Measurements from ENCODE around the gene LPIN1.

The LPIN1 gene, protein sequence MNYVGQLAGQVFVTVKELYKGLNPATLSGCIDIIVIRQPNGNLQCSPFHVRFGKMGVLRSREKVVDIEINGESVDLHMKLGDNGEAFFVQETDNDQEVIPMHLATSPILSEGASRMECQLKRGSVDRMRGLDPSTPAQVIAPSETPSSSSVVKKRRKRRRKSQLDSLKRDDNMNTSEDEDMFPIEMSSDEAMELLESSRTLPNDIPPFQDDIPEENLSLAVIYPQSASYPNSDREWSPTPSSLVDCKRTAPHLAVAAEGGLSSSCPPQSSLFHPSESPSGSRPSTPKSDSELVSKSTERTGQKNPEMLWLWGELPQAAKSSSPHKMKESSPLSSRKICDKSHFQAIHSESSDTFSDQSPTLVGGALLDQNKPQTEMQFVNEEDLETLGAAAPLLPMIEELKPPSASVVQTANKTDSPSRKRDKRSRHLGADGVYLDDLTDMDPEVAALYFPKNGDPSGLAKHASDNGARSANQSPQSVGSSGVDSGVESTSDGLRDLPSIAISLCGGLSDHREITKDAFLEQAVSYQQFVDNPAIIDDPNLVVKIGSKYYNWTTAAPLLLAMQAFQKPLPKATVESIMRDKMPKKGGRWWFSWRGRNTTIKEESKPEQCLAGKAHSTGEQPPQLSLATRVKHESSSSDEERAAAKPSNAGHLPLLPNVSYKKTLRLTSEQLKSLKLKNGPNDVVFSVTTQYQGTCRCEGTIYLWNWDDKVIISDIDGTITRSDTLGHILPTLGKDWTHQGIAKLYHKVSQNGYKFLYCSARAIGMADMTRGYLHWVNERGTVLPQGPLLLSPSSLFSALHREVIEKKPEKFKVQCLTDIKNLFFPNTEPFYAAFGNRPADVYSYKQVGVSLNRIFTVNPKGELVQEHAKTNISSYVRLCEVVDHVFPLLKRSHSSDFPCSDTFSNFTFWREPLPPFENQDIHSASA

GRCh38 chr2:11746376-11746806, at the start of gene LPIN1:
LPIN1 (plus strand) TSS chr2:11746632; CDS start chr2:11765542, 18,910 bp downstream.
- peak; percentile 59 for DNase-seq

DNA sequence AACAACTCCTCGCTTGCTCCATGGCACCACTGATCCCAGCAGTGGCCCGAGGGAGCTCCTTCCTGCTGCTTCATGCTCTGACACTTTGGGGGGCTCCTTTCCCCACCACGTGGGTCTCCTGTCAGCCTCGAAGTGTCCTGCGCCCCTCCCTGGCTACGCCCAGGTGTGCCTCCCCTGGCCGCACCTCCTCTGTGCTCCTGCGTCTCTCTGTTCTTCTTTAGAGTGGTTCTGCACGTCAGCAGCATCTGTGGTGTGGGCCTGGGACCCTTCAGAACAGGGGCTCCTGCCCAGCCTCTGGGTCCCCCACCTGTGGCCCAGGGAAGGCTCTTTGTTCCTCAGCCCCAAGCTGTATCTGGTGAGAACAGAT, 49.7 kb upstream of the LPIN1 start:
- DNase-seq = no peak

DNA sequence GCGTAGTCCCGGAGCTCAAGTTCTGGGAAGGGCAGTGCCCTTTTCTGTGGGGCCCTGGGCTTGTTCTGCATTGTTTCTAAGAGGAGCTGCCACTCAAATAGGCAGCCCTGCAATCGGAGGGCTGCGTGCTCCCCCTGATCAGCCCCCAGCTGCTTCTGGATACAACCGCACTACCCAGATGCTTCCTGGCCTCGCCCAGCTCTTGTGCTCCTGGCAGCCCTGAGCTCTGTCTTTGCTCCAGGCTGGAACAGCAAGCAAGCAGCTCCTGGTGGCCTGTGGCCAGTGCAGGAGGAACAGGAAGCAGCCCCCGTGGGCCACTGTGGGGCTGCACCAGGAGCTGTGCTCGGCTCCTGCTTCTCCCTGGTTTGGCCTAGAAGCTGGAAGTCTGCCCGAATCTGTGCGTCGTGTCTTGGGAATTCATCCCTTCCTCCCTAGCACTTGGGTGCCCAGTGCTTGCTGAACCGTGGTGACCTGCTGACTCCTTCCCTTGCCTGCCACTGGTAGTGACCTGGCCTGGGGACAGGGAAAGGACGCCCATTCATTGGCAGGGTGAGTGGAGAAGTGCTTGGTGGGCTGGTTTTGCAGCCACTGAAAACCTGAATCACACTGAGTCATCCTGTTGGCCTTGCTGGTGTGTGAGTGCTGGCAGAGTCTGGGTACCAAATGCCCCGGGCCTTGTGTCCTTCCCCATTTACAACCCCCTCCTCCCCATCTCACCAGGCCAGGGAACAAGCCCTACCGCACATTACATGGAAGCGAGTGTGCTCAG, 49.1 kb upstream of the LPIN1 start:
- no peak for DNase-seq

GRCh38 chr2:11698009-11698922, 48.2 kb upstream of the LPIN1 start:
- DNase-seq = peak; percentile 34

DNA sequence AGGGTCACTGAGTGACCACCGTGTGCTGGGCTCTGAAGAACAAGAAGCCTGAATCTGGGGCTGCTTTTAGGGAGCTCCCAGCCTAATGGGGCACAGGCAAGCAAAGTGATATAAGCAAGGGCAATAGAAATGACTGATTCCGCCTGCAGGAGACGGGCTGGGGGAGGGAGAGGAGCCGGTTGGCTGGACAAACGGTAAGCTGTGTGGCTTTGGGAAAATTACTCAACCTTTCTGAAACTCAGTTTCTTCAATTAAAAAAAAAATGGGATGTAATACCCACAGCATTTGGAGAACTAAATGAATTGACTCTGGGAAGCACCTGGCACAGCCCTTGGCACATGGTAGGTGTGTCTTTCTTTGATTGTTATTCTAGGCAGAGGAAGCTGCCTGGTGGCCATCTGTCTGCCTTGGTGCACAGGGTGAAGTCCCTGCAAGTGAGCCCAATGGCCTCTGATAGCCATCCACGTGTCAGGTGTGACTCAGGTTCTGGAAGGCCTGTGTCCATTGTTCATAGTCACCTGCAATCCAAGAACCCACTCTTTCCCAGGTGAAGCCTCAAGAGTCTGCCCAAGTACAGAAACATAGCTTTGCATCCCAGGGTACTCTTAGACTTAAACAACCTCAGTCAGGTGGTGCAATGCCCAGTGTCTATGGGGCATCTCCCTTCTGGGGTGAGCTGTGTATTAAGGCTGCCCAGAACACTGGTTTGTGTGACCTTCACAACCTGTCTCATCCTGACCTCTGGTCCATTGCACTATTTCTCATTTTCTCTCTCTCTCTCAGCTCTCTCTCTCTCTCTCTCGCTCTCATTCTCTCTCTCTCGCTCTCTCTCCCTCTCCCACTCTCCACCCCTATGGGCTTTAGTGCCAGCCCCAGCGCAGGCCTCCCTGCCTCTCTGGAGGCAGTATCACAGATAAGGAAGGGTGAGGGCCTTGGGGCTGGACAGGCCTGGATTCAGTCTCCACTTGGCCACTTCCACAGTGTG, 46.5 kb upstream of the LPIN1 start:
- no peak for DNase-seq

GRCh38 chr2:11701206-11701605, 45.2 kb upstream of the LPIN1 start:
- DNase-seq = no peak

DNA sequence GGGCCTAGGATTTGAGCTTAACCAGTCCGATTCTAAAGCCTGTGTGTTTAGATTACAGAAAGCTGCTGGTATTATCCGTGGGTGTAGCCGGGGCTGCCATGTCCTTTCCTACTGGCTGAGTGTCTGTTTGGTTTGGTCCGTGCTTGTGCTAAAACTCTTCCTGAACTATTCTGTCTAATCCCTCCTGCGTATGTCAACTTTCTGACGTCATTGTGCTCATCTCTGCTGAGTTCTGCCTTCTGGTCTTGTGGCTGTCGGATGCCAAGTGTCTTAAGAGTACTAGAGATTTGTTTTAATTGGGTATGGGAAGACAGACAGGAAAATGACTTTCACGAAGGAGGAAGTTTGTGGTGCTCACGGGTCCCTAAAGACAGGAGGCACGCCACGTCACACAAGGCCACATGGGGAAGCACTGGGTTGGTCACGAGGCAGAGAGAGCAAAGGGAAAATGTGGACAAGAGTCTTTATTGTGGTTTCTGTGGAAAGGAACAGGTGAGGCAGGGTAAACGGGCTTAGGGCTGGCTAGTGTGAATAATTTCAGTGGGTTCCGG, 44.6 kb upstream of the LPIN1 start:
- DNase-seq = peak; percentile 16

- no peak for DNase-seq
These were observed 43.5 kb upstream of the LPIN1 start for GRCh38 chr2:11702946-11703345.

GRCh38 chr2:11703700-11704099, 42.7 kb upstream of the LPIN1 start:
- DNase-seq = no peak

GRCh38 chr2:11705063-11705462, 41.4 kb upstream of the LPIN1 start:
- DNase-seq = no peak

GRCh38 chr2:11705711-11706110, 40.7 kb upstream of the LPIN1 start:
- DNase-seq = no peak

GRCh38 chr2:11708106-11708505, 38.3 kb upstream of the LPIN1 start:
- DNase-seq = no peak

DNA sequence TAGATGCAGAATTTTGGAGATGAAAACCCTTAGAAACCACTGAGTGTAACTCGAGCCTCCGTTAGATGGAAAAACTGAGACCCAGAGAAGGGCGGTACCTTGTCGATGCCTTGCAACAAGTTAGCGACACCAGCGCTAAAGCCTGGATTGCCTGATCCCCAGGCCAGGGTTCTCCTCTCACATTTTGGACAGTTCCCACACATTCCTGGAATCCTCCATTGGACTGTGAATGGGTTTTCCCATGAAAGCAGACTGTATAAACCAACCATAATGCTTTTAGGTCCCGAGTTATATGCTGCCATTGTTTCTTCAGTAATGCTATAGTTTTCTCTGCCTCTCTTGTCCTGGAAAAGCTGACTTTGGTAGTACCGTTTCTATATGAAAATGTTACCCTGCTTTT, 37.1 kb upstream of the LPIN1 start:
- DNase-seq = no peak

DNA sequence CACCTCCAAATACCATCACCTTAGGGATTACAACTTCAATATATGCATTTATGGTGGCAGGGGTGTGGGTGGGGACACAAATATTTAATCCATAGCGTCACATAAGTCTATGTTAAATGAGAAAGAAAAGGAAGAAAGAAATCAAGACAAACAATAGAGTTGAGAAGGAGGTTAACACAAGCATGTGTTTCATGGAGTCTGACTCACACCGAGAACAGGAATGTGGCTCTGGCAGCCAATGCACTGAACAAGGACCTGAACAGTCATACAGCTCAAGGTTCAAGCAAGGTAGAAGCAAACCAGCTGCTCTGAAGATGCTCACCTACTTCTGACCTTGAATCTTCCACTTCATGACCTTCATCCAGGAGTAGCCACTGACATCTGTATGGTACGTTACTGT, 36.2 kb upstream of the LPIN1 start:
- no peak for DNase-seq

DNA sequence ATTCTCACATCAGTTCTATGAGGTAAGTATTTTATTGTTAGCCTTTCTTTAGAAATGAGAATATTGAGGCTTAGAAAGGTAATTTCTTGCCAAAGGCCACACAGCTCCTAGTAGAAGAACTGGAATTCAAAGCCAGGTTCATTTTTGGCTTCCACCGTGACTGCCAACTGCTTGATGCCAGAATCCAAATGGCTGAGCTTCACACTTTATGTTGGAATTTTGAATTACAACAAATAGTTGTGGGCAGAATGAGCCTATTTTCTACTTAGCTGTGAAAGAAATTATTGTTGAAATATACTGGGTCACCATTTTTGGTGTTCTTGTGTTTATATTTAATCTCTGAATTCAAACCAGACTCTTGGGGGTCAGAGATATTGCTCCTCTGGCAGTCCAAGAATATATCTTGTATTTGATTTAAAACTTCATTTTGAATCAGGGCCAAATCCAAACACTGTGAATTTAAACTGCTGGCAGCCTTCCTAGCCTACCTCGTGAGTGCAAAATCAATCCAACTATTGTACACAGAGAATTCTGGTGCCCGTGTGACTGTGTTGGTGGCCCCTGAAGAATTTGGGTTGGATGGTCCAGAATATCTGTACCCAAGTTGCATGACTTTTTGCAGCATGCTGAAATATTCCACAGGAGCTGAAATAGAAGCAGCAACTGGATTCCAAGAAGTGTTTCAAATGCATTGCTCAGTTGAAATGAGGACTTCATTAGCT, 35.6 kb upstream of the LPIN1 start:
- no peak for DNase-seq

GRCh38 chr2:11711354-11711716, 35.1 kb upstream of the LPIN1 start:
- no peak for DNase-seq

DNA sequence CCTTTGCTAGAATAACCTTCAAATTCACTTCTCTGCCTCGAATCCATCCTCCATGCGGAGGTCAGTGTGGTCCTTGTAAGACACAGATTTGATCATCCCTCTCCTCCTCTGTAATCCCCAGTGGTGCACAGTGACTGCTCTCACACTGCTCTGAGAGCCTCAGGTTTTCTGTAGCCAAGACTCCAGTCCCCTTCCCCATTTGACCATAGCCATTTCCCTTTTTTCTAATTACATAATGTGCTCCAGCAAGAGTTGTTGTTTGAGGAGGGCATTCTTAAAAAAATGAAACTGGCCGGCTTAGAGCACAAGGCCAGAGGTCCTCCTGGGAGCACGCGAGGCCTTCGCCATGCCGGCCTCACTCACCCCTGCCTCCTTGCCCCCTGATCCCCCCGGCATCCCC, 34.7 kb upstream of the LPIN1 start:
- DNase-seq = no peak

DNA sequence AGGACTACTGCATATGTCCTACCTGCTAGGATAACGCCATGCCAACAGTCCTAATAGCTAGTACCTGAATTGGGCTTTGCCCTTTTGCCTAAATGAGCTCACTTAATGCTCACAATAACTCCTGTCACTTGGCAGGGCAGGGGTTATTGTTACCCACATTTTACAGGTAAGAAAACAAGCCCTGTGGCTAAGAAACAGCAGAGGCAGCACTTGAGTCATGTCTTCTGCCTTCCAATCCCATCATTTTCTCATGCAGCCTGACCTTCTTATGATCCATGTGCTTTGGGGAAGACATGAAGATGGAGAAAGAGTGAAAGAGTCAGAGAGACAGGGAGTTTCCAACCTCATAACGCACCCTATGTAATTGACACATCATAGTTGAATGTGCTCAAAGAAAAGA, 33.6 kb upstream of the LPIN1 start:
- DNase-seq = no peak

GRCh38 chr2:11713815-11714214, 32.6 kb upstream of the LPIN1 start:
- no peak for DNase-seq

Measured in SHP77 treated with DMSO at 0.1 percent for 48 hours (cell line).